Measurements from ENCODE around the gene ADCY9.
"Not testable (repeated sequence)": the region's sequence is repeated elsewhere in the genome, so short reads cannot be mapped to it uniquely, and the experiment has no call there.

ADCY9 gene

GRCh38 chr16:3953728-3954410 lies 162.4 kb downstream of the ADCY9 start:
- DNase-seq (ENCODE audit: low read depth in 2 of 2, low spot score in 1 of 2), result no peak

- no peak for DNase-seq (ENCODE audit: low read depth in 2 of 2, low spot score in 1 of 2)
Measured at GRCh38 chr16:3952737-3953131, 163.5 kb downstream of the ADCY9 start.

GRCh38 chr16:3951861-3952736 lies 164.1 kb downstream of the ADCY9 start:
- no peak for DNase-seq (ENCODE audit: low read depth in 2 of 2, low spot score in 1 of 2)

DNA sequence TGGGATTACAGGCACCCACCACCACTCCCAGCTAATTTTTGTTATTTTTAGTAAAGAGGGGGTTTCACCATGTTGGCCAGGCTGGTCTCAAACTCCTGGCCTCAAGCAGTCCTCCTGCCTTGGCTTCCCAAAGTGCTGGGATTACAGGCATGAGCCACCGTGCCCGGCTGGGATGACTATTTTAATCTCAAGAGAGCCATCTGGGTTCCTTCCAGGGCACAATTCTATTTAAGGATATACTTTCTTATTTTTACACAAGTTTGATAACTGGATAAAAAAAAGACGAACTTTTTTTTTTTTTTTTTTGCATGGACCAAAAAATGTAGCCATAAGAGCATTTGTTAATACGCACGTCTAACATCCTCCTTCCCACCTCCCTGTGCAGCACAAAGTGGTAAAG lies 164.9 kb downstream of the ADCY9 start:
- not testable (repeated sequence) for DNase-seq (ENCODE audit: low read depth in 2 of 2, low spot score in 1 of 2)

GRCh38 chr16:3950343-3951193 lies 165.7 kb downstream of the ADCY9 start:
- no peak for DNase-seq (ENCODE audit: low read depth in 2 of 2, low spot score in 1 of 2)

DNA sequence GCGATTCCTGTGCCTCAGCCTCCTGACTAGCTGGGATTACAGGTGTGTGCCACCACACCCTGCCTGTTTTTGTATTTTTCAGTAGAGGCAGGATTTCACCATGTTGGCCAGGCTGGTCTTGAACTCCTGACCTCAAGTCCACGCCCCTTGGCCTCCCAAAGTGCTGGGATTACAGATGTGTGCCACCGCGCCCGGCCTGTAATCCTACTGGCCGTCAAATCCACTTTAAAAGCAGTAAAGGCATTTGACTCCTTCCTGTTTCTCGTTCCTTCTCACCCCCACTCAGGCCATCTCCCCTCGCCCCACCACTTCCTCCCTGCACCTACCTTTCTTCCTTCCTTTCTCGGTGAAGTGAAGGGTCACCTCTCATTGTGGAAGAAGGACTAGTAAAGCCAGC lies 166.3 kb downstream of the ADCY9 start:
- DNase-seq (ENCODE audit: low read depth in 2 of 2, low spot score in 1 of 2), result no peak

- DNase-seq (ENCODE audit: low read depth in 2 of 2, low spot score in 1 of 2), result no peak
Measured at GRCh38 chr16:3949287-3949686, 167.0 kb downstream of the ADCY9 start.

- no peak for DNase-seq (ENCODE audit: low read depth in 2 of 2, low spot score in 1 of 2)
Measured at GRCh38 chr16:3948378-3948995, 167.8 kb downstream of the ADCY9 start.

GRCh38 chr16:3946604-3947180 lies 169.6 kb downstream of the ADCY9 start:
- DNase-seq (ENCODE audit: low read depth in 2 of 2, low spot score in 1 of 2), result no peak

GRCh38 chr16:3945751-3946603 lies 170.3 kb downstream of the ADCY9 start:
- DNase-seq (ENCODE audit: low read depth in 2 of 2, low spot score in 1 of 2), result no peak

- not testable (repeated sequence) for DNase-seq (ENCODE audit: low read depth in 2 of 2, low spot score in 1 of 2)
Measured at GRCh38 chr16:3944457-3944856, 171.8 kb downstream of the ADCY9 start.

DNA sequence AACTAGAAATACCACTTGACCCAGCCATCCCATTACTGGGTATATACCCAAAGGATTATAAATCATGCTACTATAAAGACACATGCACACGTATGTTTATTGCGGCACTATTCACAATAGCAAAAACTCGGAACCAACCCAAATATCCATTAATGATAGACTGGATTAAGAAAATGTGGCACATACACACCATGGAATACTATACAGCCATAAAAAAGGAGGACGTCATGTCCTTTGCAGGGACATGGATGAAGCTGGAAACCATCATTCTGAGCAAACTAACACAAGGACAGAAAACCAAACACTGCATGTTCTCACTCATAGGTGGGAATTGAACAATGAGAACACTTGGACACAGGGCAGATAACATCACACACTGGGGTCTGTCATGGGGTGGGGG lies 174.1 kb downstream of the ADCY9 start:
- not testable (repeated sequence) for DNase-seq (ENCODE audit: low read depth in 2 of 2, low spot score in 1 of 2)

DNA sequence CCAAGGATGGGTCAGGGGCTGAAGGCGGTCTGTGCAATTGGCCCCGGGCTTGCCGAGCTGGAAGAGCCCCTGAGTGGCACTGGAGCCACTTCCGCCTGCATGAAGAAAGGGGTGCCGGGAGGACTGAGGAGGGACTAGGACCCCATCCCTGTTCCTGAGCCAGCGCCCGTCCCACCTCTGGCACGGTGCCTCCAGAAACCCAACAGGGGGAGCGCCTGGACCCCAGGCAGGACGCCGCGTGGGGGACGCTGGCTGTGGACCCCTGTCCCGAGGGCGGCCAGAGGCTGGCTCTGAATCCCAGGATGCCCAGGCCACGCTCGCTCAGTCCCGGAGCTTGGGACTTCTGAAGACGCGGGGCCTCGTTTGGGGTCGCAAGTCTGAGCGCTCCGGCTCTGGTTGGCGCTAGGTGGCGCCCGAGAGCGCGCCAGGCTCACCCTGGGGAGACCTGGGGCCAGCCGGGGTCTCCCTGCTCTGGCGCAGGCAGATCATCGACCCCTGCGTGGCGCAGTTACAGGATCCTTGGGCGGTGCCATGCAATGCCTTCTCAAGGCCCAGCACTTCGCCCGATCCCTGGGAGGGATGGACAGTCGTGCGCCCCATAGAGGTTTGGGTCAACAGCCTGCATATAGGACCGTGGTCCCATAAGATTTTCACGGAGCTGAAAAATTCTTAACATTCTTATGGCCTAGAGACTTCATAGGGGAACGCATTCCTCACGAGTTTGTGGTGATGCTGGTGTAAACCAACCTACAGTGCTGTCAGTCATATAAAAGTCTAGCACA lies 177.2 kb downstream of the ADCY9 start:
- peak; percentile 16 to 39 for DNase-seq (ENCODE audit: low read depth in 2 of 2, low spot score in 1 of 2)

DNA sequence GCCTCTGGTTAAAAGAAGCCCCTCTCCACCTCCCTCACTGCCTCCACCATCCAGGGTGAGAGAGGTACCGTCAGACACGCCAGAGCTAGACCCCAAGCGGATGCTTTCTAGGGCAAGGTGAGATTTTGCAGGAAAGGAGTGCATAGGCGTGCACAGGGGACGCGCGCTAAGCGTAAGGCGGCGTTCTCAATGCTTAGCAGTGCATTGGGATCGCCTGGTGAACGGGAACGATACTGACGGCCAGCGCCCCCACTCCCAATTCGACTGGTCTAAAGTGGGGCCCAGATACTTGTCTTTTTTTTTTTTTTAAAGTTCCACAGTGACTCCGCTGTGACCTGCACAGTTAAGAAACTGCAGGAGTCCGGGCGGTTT lies 177.8 kb downstream of the ADCY9 start:
- no peak for DNase-seq (ENCODE audit: low read depth in 2 of 2, low spot score in 1 of 2)

GRCh38 chr16:3937066-3937875 lies 179.0 kb downstream of the ADCY9 start:
- DNase-seq (ENCODE audit: low read depth in 2 of 2, low spot score in 1 of 2), result no peak

DNA sequence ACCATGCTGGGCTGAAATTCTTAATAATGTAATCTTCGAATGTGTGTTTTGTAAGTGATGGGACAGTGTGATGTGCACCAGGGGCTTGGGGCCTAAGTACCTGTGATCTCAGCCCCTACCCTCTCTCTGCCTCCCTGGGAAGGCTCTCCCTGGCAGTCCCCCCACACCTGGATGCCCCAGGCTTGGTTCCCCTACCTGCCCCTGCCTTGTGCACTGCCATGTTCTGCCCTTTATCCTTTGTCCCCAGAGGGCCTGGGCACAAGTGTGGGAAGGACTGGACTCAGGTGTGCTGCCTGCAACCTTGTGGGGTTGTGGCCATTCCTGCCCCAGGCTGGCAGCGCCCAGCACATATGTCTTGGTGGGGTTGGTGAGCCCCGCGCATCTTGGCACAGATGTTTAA lies 180.3 kb downstream of the ADCY9 start:
- DNase-seq (ENCODE audit: low read depth in 2 of 2, low spot score in 1 of 2), result no peak

DNA sequence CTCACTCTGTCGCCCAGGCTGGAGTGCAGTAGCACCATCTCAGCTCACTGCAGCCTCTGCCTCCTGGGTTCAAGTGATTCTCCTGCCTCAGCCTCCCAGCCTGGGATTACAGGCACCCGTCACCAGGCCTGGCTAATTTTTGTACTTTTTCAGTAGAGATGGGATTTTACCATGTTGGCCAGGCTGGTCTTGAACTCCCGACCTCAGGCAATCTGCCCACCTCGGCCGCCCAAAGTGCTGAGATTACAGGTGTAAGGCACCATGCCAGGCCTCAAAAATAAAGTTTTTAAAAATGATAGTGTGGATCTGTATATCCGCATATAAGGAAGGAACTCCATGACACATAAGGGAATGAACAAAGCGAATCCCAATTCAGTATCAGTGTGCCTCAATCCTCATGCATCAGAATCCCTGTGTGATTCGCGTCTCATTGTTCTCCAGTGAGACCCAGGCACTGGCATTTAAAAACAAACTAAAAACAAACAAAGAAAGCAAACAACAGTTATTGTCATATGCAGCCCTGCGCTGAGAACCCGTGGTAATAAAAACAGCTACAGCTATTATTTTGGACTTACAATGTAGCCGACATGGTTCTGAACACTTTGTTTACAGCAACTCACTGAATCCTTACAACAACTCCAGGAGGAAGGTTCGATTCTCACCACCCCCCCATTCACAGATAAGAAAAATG lies 181.6 kb downstream of the ADCY9 start:
- no peak for DNase-seq (ENCODE audit: low read depth in 2 of 2, low spot score in 1 of 2)

DNA sequence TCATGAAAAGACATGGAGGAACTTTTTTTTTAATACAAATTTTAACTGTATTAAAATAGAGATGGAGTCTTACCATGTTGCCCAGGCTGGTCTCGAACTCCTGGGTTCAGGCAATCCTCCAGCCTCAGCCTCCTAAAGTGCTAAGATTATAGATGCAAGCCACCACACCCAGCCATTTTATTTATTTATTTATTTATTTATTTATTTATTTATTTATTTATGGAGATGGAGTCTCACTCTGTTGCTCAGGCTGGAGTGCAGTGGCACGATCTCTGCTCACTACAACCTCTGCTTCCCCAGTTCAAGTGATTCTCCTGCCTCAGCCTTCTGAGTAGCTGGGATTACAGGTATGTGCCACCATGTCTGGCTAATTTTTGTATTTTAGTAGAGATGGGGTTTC lies 189.1 kb downstream of the ADCY9 start:
- DNase-seq (ENCODE audit: low read depth in 2 of 2, low spot score in 1 of 2), result not testable (repeated sequence)
